NT2/D1 (cell line): ENCODE measurements around the gene FMNL2.

Source experiments
- SUZ12 ChIP-seq: IDR thresholded peaks from 2 replicates; pipeline ENCODE4 v1.6.1; 2011; ENCODE audit not compliant: insufficient read length, insufficient read depth; ENCODE audit errors: extremely low read depth
- YY1 ChIP-seq: IDR thresholded peaks from 2 replicates; pipeline ENCODE4 v1.6.1; 2011; ENCODE audit not compliant: insufficient read length, insufficient read depth
- ZNF274 ChIP-seq: IDR thresholded peaks from 2 replicates; pipeline ENCODE4 v1.6.1; 2011; ENCODE audit warnings: mild to moderate bottlenecking, low read depth, low read length

- TF ChIP-seq ZNF274 = no peak
- TF ChIP-seq YY1 = no peak
- no peak for TF ChIP-seq SUZ12
These were observed 94.0 kb downstream of the FMNL2 start for GRCh38 chr2:152428800-152429582.
